GM12873 (cell line): ENCODE data around the gene CYP4X1.

Experiments
- CTCF ChIP-seq: IDR thresholded peaks from 2 replicates; pipeline ENCODE4 v1.5.1; 2012; ENCODE audit warnings: low read depth, mild to moderate bottlenecking, moderate library complexity, low read length, control low read depth; ENCODE audit not compliant: insufficient read depth; ENCODE audit errors: missing control alignments

Gene CYP4X1

GRCh38 chr1:47003896-47004403, 19.5 kb upstream of the CYP4X1 start:
- no peak for TF ChIP-seq CTCF

GRCh38 chr1:47013293-47013692, 10.2 kb upstream of the CYP4X1 start:
- TF ChIP-seq CTCF = no peak

- TF ChIP-seq CTCF = no peak
Measured at GRCh38 chr1:47021070-47021469, 2.4 kb upstream of the CYP4X1 start.

- TF ChIP-seq CTCF = no peak
Measured at GRCh38 chr1:47024141-47024801, 802 bp downstream of the CYP4X1 start.

GRCh38 chr1:47030170-47030805, 6.8 kb downstream of the CYP4X1 start:
- no peak for TF ChIP-seq CTCF

- TF ChIP-seq CTCF = no peak
Measured at GRCh38 chr1:47031059-47031458, 7.6 kb downstream of the CYP4X1 start.

GRCh38 chr1:47031585-47031984, 8.1 kb downstream of the CYP4X1 start:
- TF ChIP-seq CTCF = no peak
